Fibroblast of skin of right quadriceps (primary cell): ENCODE results near the gene HOXB9.
A peak's percentile ranks its signal among the peaks of the same experiment; 100 is the strongest.

ENCODE experiments used
- DNase-seq: peaks from one replicate; pipeline ENCODE4 v3.0.0-alpha.2; 2013

HOXB9 gene

GRCh38 chr17:48578616-48579470 is 47.3 kb downstream of the HOXB9 start:
- no peak for DNase-seq

DNA sequence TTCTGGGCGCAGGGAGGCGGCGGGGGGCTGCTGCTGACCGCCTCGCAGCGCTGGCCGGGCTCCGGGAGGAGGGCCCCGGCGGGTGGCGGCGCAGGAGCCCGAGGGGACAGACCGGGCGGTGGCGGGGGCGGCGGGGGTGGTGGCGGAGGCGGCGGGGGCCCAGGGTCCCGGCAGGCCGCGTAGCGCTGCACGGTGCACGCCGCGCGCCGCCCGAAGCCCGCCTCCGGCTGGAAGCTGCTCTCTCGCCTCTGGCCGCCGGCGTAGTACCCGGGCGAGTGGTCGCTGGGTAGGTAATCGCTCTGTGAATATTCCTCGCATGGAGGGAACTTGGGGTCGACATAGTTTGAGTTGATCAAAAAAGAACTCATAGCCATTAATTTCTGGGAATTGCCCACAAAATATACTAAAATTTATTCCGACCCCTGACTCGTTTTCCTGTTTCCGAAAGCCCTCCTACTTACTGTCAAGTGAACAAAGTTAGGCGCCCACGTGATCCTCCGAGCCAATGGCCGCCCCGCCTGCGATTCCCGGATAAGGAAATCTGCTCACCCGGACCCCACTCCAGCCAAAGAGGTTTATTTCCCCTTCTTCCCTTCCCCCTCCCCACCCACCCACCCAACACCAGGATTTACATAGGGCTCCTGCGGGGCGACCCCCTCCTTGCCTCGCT is 48.1 kb downstream of the HOXB9 start, which contains the start of gene HOXB4:
Gene HOXB4 (minus strand): TSS at position 405 of the 670 bp plus-strand sequence. CDS start 31 bp downstream, at position 374.
- peak; percentile 73 for DNase-seq

DNA sequence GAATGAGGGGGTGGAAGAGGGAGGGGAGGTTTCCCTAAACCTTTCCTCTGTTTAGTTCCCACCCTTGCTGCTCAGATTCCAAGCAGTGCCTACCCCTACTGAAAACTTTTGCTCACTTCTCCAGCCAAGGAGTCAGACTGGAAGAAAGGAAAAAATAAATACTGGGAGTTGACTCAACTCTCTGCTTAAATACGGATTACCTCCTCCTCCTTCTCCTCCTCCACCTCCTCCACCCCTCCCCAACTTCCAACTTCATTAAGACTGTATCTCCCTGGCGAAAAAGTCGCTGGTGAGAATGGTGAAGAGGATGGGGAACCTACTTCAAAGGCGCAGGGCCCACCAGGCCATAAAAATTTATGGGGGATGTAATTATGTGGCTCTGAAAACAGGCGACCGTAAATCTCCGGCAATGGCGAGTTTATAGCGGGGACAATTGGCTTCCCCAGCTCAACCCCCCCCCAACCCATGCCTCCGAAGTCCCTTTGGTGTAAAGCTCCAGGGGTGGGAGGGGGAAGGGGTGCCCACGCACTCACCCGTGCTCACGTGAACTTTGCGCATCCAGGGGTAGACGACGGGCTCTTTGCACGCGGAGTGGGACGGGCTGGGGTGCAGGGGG is 48.7 kb downstream of the HOXB9 start:
- DNase-seq: peak; percentile 75

- no peak for DNase-seq
Observed at GRCh38 chr17:48576479-48577309, 49.5 kb downstream of the HOXB9 start.

DNA sequence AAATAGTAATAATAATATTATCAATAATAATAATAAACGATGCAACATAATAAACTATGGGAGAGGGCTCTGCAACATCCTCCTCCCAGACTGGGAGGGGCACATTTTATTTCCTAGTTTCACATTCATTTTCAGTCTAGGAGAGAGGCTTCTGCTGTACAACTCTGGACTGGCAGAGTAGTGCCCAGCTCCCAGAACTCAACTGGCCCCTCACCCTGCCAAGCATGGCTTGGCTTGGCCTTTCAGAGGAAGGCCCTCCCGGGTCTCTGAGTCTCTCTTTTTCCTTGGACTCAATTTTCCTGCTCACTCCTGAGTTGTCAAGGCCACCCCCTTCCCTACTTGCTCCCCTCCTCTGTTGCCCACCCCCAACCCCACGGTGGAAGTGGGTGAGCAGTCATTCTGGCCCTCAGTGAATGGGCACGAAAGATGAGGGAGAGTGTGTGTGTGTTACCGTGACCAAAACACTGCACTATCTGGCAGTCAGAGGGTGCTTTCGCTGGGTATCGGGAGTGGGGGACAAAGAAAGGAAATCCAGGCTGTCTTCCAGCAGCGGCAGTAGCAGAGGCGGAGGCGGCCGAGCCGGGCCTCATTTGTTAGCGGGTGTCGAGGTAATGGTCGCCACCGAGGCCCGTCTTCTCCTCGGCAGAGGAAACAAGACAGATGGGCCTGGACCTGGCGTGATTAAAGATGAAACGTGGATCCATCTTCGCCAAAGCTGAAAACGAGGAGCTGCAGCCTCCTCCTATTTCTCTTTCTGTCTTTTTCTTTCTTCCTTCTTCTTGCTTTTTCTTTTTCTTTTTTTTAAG is 50.3 kb downstream of the HOXB9 start:
- no peak for DNase-seq

GRCh38 chr17:48575066-48575582 is 51.0 kb downstream of the HOXB9 start:
- DNase-seq: peak; percentile 60

GRCh38 chr17:48574505-48575065 is 51.6 kb downstream of the HOXB9 start:
- DNase-seq: no peak

- DNase-seq: no peak
Observed at GRCh38 chr17:48571826-48572417, 54.2 kb downstream of the HOXB9 start.
